ENCODE results near the gene GADD45GIP1.
"Not testable (repeated sequence)": the region's sequence is repeated elsewhere in the genome, so short reads cannot be mapped to it uniquely, and the experiment has no call there.

GADD45GIP1 gene

GRCh38 chr19:12957389-12957952 is 448 bp upstream of the GADD45GIP1 start:
- not testable (repeated sequence) for DNase-seq

- DNase-seq: no peak
Measured at GRCh38 chr19:12955996-12956395, 1.0 kb downstream of the GADD45GIP1 start.

DNA sequence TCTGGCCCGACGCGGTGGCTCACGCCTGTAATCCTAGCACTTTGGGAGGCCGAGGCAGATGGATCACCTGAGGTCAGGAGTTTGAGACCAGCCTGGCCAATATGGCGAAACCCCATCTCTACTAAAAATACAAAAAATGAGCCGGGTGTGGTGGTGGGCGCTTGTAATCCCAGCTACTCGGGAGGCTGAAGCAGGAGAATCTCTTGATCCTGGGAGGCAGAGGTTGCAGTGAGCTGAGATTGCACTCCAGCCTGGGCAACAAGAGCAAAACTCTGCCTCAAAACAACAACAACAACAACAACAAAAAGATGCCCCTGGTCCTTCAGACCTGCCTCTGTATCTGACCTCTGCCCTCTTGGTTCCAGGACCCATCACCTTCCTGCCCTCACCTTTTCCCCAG is 1.4 kb downstream of the GADD45GIP1 start:
- not testable (repeated sequence) for DNase-seq

GRCh38 chr19:12954612-12954962 is 2.4 kb downstream of the GADD45GIP1 start:
- DNase-seq: peak; percentile 21

- no peak for DNase-seq
Measured at GRCh38 chr19:12953799-12954611, 3.0 kb downstream of the GADD45GIP1 start.

DNA sequence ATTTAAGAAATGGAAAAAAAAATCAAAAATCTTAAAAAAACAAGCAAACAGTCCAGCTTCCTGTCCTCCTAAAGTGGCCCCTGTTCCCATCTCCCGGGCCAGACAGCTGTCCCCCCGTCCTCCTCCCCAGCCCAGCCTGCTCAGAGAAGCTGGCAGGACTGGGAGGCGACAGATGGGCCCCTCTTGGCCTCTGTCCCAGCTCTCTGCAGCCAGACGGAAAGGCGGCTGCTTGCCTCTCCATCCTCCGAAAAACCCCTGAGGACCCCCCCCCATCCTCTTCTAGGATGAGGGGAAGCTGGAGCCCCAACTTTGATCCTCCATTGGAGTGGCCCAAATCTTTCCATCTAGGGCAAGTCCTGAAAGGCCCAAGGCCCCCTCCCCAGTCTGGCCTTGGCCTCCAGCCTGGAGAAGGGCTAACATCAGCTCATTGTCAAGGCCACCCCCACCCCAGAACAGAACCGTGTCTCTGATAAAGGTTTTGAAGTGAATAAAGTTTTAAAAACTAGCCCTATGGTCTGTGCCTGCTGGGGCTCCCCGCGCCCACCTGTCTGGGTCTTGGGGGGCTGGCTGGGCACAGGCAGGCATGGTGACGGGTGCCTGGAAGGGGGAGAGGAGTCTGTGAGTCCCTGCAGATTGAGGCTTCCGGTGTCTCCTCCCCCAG is 3.8 kb downstream of the GADD45GIP1 start:
- peak; percentile 76 for DNase-seq

- DNase-seq: peak; percentile 64
Measured at GRCh38 chr19:12952488-12953137, 4.4 kb downstream of the GADD45GIP1 start.

DNA sequence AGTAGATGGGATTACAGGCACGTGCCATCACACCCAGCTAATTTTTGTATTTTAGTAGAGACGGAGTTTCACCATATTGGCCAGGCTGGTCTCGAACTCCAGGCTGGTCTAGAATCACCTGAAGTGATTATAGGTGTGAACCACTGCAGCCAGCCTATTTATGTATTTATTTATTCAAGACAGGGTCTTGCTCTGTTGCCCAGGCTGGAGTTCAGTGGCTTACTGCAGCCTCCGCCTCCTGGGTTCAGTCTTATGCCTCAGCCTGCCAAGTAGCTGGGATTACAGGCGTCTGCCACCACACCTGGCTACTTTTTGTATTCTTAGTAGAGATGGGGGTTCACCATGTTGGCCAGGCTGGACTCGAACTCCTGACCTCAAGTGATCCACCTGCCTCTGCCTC is 5.0 kb downstream of the GADD45GIP1 start:
- DNase-seq: not testable (repeated sequence)

- DNase-seq: no peak
Measured at GRCh38 chr19:12949363-12950283, 7.4 kb downstream of the GADD45GIP1 start.

GRCh38 chr19:12948612-12949362 is 8.2 kb downstream of the GADD45GIP1 start:
- DNase-seq: no peak

GRCh38 chr19:12947702-12948611 is 9.1 kb downstream of the GADD45GIP1 start:
- no peak for DNase-seq

DNA sequence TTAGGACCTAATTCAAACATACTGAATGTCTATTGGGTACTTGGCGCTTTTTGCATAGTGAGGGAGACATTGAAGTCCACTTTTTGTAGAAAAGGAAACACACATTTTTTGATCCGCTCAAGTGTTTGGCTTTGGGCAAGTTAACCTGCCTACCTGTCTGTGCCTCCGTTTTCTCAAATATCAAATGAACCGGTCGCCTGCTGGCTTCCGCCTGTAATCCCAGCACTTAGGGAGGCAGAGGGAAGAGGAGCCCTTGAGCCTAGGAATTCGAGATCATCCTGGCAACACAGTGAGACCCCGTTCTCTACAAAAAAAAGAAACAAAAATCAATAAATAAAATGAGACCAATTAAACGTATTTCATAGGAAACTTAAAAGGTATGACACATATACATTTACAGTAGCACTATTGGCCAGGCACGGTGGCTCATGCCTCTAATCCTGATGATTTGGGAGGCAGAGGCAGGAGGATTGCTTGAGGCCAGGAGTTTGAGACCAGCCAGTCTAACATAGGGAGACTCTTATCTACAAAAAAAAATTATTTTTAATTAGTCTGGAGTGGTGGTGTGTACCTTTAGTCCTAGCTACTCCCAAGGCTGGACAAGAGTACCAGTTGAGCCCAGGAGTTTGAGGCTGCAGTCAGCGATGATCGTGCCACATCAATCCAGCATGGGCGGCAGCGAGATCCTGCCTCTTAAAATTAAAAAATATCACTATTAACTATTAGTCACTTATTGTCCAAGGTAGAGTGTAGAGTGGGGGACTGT is 10.1 kb downstream of the GADD45GIP1 start:
- peak; percentile 30 for DNase-seq

- DNase-seq: peak; percentile 65
Measured at GRCh38 chr19:12946092-12946721, 10.8 kb downstream of the GADD45GIP1 start.

DNA sequence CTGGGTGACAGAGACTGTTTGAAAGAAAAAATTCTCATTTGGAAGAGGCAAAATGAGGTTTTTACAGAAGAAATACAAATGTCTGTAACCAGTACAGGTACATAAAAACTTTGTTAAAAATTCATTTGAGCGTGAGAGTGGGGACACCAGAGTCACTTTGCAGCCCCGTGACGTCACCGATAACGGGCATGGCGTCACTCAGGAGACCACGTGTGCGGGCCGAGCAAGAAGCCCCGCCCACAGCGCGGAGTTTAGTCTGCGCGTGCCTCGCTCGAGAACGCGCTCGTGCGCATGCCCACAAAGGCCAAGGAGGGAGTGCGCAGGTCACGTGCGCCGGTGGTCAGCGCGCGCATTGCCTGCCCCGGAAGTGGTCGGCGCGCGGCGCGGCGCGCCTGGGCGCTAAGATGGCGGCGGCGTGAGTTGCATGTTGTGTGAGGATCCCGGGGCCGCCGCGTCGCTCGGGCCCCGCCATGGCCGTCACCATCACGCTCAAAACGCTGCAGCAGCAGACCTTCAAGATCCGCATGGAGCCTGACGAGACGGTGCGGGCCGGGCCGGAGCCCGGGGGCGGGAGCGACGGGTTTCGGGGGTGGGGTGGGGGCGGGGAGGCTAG is 11.4 kb downstream of the GADD45GIP1 start, which contains the start of gene RAD23A:
TSS of gene RAD23A (plus strand) at position 384 of the 613 bp plus-strand sequence. CDS start at position 471, 87 bp downstream.
- DNase-seq: peak; percentile 98

DNA sequence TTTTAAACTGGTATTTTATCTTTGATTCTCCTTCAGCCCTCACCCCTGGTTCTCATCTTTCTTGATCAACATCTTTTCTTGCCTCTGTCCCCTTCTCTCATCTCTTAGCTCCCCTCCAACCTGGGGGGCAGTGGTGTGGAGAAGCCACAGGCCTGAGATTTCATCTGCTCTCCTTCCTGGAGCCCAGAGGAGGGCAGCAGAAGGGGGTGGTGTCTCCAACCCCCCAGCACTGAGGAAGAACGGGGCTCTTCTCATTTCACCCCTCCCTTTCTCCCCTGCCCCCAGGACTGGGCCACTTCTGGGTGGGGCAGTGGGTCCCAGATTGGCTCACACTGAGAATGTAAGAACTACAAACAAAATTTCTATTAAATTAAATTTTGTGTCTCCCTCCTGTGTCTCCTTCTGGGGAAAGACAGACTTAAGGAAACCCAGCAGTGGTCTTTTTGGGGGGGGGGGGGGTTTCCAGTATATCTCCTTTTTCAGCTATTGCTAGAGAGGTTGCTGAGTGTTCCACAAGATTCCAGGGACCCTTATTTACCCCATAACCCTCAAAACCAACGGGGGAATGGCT is 12.8 kb downstream of the GADD45GIP1 start:
- no peak for DNase-seq

GRCh38 chr19:12943437-12944044 is 13.5 kb downstream of the GADD45GIP1 start:
- no peak for DNase-seq

GRCh38 chr19:12940897-12941296 is 16.1 kb downstream of the GADD45GIP1 start:
- DNase-seq: no peak

GRCh38 chr19:12939975-12940423 is 17.0 kb downstream of the GADD45GIP1 start:
- no peak for DNase-seq

Data from DMS79 treated with DMSO at 0.1 percent for 48 hours (cell line).